Hematopoietic multipotent progenitor cell treated with erythropoietin and hydrocortisone succinate and interleukin-3 and kit ligand, for 17 days (in vitro differentiated cells): ENCODE results near the gene WDFY1.

Experiments
- DNase-seq: peaks from one replicate; pipeline ENCODE4 v3.0.0-alpha.2; 2015; ENCODE audit warnings: low spot score

The WDFY1 gene

DNA sequence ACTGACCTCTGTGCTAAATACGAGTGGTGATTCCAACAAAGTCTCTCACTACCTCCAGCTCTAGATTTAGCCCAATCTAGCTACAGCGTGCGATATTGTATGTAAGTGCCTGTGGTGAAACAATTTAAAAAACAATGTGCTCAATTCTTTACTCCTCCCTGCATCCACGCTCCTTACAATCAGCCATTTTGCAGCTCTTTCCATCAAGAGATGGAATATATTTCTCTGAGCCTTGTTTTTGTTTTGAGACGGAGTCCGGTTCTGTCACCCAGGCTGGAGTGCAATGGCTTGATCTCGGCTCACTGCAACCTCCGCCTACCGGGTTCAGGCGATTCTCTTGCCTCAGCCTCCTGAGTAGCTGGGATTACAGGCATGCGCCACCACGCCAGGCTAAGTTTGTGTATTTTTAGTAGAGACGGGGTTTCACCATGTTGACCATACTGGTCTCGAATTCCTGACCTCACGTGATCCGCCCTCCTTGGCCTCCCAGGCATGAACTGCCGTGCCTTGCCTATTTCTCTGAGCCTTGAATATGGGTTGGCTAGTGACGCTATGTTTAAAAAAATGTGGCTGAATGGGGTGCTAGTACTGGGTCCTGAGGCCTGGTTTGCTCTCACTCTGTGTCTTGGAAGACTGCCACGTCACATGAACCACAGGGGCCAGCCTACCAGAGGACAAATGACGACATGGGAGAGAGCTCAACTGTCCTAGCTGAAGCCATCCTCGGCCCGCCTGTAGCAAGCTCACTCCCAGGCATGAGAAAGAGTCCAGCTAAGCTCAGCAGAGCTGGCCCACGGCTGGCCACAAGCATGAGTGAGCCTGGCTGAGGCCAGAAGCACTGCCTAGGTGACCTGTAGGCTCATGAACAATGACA lies 14.8 kb downstream of the WDFY1 start:
- DNase-seq = no peak

DNA sequence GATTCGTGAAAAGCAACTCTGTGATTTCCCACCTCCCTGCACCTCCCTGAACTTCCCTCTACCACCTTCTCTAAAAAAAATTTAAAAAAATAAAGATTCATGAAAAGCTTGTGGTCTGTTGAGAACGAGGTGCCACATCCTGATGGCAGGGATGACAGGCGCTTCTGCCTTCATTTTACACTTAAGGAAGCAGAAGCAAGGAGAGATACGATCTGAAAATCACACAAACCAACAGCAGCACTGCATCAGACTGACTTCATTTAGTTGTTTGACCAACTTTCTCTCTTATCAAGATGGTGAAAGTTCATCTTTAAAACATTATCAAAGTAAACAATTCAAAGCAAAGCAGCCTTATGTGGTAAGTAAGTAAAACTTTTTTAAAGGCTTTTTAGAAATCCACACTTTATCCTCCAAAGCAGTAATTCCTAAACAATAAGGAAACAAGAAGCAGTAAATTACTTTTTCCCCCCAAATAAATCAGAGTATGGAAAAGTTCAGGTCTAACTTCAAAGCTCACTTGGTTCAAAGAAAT lies 15.5 kb downstream of the WDFY1 start:
- no peak for DNase-seq

DNA sequence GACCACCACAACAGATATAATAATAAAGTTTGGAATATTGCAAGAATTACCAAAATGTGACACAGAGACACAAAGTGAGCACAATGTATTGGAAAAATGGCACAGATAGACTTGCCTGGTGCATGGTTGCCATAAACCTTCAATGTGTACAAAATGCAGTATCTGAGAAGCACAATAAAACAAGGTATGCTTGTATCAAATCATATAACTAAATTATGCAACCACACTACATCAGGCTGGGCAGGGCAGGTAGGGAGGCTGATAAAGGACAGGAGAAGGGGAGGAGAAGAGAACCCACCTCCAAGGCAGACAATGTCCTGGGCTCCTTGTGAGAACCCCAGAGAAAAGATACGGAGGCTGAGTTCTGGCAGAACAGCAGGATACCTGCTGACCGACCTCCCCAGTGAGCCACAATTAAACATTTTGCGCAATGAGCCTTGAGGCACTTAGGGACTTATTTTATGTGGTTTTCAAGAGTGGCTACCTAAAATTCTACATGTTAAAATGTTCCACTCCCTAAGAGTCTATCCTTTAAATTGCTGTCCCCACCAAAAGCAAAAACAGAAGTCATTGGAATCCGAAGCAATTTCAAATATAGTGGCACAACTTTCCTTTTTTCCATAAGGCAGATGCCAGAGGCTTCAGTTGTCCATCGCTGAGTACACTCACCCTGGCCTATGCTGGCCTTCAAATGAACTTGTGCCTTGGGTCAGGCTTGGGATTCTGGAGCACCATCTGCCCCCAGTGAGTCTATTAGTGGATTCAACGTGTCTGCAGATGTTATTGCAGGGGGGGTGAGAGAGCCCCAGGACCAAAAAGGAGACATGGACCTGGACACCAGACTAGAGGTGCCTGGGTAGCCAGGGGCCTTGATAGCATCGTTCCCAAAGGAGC lies 16.8 kb downstream of the WDFY1 start:
- DNase-seq = no peak

DNA sequence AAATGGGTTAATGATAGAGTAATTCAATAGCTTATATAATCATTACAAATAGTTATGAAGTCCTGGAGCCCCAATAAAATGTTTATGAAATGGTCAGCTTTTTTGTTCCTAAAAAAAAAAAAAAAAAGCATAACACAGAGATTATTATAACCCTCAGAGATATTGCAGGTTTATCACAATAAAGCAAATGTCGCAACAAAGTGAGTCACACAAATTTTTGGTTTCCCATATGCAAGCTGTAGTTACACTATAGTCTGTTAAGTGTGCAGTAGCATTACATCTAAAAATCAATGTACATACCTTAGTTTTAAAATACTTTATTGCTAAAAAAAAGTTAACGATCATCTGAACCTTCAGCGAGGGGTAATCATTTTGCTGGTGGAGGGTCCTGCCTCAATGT lies 20.0 kb downstream of the WDFY1 start:
- DNase-seq = no peak

DNA sequence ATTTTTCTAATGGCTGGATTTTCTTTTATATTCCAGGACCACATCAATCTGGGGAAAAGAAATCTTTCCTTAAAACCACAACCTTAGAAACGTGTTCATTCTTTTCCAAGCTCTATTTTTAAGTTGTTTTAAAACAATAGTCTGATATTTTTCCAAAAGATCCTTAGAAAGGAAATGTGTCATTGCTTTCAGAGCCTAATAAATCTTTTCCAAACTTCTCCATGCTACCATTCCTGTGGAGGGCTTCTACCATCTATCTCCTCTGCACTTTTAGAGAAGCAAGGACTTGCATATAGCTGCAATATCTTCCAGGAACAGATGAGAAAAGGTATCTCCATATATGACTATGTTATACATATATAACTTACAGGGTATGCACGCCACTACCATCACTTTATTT lies 21.2 kb downstream of the WDFY1 start:
- no peak for DNase-seq

DNA sequence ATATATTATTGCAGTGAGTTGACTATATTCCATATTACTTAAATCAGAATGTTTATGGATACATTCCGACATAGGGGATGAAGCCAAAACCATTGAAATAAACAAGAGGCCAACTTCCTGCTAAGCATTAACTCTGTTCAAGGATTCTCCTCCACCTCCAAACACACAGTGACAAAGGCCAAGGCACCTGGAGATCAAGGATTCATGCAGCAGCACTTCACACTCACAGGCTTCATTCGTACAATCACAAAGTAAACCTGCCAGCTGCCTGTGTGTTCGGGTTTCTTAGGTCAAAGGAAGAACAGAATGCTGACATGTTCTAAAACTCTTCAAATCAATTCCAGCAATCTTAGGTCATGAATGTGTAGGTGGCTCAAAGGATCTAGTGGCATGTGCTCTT lies 22.8 kb downstream of the WDFY1 start:
- DNase-seq = no peak

DNA sequence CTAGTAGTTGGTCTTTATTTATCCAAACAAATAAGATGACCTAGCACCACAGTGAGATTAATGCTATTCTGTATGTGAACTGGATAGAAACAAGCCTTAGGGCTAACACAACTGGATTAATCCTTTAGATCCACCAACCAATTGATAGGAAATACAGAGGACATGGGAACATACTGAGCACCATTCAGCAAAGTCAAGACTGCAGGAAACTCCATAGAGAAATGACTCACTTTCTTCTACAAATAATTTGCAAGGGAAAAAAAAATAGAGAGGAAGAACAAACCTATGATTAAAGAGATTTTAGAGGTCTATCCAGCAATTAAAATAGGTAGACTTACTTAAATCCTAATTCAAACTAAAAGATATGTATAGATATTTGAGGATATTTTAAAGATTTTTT lies 23.9 kb downstream of the WDFY1 start:
- no peak for DNase-seq

DNA sequence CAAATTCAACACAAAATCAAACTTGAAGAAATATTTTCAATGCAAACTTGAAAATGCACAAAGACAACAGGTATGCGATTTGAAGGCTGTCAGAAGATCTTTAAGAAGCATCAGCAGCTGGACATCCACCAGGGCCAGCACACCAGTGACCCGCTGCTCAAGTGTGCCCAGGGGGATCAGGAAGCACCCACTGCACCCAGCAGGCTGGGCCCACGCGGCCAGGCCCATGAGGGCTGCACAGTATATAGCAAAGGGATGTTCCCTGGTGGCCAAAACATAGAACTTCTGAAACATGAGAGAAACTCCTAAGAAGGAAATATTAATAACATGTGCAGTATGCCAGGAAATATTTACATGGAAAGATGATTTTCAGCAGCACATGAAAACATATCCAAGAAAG lies 25.0 kb downstream of the WDFY1 start:
- DNase-seq = no peak

DNA sequence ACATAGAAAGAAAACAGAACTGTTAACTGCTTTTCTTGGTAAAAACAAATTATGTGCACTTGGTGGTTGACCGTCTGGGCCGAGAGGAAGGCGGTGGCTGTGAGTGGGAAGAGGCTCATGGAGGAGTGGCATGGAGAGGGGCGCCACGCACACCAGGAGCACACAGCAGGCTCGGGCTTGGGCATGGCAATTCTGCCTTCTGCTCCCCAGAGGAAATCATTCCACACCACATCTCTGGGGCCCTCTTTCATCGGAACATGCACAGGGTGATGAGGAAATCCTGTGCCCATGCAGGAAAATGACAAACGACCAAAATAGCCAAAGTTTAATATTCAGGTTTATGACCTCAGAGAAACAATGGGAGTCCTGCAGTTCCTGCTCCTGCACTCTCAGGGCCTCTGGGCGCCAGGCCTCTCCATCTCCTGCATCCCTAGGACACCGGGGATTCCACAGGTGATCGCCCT lies 26.4 kb downstream of the WDFY1 start:
- DNase-seq = no peak

DNA sequence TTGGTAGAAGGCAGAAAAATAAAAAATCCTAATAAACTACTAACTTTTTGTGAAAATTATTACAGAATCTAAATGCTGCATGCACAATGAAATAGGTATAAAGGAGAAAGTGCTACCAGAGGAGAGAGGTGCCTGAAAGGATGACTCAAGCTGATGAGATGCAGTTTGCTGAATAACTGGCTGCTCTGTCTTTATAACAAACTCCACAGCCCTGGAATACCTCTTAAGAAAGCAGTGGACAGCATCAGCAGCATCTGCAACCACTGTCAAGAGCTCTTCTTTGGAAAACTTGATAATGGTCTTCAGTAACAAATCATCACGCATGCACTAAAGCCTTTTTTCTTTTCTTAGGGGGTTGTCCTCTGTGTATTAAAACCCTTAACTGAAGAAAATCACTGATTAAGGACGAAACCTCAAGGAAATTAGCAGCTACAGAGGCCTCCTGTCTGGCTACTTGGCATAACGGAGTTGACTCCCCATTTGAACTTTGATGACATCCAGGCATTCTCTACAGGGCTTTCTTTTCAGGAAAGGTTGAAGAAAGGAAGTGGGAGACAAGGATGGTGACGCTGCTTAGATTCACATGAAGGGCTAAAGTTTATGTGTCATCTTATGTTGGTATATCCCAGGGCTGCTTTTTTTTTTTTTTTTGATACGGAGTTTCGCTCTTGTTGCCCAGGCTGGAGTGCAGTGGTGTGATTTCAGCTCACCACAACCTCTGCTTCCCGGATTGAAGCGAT lies 28.8 kb downstream of the WDFY1 start:
- no peak for DNase-seq

DNA sequence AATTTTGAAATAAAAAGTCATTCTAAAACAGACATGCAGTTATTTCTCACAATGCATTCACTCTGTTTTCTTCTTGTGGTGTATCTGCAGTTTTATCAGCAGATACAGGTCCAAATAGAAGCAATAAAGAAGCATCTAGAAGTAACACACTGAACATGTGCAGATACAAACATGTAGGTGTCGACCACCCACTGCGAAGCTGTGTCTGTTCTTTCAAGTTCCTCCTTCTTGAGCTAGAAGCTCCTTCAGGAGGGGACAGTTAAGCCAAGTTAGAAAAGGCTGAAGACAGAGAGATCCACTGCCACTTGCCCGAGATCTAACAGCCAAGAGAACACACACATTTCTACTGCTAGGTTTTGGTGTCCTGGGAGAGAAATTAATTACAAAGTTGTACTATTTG lies 30.1 kb downstream of the WDFY1 start:
- no peak for DNase-seq

DNA sequence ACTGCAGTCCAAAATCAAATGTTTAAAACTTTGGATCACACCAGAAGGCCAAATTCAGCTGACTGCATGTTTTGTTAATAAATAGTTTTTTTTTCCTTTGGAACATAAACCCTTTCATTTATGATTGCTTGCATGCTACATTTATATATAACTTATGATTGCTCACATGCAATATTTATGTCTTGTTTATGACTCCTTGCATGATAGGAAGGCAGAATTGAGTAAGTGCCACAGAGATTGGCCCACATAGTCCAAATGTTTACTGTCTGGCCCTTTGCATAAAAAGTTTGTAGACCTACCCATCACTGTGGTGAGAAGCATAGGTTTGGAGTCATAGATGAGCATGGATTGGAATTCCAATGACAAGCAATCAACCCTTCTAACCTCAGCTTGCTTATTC lies 30.8 kb downstream of the WDFY1 start:
- no peak for DNase-seq

DNA sequence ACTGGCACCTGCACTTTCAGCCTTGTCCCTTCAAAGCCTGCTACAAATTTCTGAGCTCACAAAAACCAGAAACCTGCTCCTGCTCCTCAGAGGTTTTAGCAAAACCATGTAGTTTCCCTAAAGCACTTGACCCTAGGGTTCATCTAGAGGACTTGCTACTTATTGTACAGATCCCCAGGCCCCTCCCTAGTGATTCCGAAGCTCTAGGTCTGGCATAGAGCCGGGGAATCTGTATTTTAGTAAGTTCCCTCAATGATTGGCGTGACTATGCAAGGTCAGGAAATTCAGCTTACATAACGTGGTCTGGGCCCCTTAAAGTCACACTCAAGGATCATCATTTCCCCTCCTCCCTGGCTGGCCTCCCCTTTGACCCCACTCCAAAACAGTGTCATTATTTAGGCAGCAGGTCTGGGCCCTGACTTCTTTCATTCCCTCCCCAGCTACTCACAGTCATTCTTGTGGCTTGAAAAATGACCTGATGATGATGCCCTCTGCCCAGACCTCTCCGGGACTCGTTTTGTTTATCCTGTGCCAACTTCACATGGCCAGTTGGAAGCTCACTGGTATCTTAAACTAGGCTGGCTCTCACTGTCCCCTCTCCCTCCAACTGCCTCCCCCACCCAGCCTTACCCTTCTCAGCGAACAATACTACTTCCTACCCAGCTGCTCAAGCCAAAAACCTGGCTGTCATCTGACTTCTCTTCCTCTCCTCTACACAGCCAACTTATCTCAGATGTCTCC lies 36.0 kb downstream of the WDFY1 start:
- DNase-seq = no peak

DNA sequence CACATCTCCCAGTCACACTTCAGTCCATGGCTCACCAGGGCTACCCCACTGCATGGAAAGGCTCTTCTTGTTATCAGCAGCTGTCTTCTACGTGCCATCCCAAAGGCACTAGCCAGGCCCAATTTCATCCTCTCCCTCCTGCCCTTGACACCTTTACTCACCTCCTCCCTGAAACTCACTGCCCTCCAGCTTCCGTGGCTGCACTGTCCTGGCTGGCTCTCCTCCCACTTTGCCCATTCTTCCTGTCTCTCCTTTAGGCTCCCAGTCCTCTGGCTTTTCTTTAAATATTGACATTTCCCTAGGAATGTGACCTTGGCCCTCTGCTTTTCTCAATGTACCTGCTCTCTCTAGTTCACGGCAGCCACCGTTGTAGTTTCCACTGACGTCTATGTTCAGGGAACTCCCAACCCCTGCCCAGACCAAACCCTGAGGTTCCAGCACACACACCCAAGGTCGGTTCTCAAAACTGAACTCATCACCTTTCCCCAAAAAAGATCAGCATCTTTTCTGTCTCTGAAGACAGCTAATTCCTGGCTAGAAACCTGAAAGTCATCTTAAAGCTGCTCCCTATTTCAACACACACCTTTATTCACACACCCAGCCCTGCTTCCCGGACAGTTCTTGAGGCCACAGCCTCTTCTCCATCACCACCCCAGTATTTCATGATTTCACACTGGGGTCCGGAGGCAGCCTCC lies 36.7 kb downstream of the WDFY1 start:
- no peak for DNase-seq

DNA sequence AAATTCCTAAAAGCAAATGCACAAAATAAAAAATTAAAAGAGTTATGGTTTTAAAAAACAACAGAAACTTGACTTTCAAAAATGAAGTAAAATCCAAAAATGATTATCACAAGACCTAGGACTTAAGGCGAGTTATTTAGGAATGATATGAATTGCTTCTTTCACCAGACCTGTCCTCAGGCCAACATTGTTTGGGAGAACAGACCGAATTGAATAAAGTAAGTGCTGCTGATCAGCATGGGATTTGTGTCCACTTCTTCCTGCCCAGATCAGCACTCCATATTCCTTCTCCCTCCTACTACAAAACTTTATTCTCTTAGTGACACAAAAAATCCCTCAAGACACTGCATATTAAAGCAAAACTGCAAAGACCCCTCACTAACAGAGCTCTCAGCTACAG lies 39.1 kb downstream of the WDFY1 start:
- no peak for DNase-seq

DNA sequence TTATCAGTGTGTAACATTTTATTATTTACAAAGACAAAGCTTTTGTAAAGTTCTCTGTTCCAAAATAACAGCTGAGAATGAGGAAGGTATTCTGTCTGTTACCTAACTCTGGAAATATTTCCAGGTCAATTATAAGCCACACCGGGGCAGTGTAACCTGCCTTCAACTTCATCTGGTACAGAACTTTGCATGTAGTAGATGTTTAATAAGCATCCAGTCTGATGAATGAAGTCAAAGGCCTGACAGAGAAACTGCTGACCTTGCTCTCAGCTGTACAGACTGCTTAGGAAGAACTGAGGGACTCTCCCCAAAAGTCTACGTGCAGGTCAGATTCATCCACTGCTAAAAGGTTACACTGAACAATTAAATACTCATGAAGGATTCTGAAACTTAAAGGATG lies 43.3 kb downstream of the WDFY1 start:
- no peak for DNase-seq

DNA sequence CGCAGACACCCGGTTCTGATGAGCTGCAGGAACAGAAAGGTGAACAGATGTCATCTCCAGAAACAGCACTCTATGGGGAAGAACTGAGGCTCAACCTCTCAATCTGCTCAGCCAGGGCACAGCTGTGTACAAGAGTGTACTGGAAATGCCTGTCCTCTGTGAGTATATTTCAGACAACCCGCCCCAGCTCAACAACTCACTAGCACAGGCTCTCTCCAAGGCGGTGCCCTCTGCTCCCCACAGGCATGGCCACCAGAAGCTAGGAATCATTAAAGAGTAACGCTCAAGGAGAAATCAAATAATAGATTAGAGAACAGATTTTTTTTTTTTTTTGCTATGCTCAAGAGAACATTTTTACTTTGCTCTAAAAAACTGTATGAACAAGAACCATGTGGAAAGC lies 43.8 kb downstream of the WDFY1 start:
- no peak for DNase-seq

DNA sequence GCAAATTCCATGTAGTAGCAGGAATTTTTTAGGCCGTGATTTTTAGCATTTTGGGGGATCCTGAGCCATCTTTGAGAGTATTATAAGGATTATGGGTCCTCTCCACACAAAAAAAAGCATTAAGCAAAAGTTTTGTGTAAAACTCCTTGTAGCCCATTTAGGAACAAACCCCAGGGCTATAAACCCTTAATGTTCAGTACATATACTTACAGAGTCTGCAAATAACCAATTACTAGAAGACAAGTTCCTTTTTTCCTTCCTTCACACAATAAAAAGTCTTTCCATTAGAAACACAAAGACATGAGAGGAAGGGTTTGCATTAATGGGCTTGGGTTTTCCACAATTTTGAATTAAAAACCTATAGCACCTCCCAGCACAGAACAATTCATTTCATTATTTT lies 44.6 kb downstream of the WDFY1 start:
- no peak for DNase-seq

DNA sequence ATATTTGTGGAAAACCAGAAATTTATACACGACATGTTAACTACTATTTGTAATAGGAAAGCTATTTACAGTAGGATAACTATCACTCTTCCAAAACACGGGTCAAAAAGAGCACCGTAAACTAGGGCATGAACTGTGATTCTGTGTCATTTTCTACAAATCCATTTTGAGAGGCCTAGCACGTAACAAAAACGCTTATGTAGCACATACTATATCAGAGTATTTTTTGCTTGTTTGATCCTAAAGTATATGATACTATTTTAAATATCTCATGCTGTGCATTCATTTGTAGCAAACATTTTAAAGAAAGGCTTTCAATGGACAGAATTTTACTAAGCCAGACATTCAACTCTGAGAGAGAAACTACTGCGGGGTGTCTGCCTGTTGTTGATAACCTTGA lies 45.1 kb downstream of the WDFY1 start:
- no peak for DNase-seq

DNA sequence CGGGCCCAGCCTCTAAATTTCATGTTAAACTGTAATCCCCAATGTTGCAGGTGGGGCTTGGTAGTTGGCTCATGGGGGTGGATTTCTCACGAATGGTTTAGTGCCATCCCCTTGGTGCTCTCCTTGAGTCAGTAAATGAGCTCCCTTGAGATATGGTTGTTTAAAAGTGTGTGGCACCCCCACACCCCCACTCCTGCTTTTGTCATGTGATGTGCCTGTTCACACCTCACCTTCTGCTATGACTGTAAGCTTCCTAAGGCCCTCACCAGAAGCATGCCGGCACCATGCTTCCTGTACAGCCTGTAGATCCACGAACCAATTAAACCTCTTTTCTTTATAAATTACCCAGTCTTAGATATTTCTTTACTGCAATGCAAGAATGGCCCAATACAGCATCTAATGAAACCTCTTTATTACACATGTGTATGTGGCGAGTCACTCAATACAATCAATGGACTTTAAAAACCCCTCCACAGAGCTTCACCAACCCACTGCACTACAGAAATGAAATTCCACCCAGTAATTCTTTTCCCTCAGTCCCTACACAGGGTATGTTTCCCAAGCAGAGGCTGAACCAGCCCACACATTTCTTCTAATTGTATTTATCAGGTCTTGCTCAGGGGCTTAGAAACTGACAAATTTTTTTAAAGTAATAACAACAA lies 47.3 kb downstream of the WDFY1 start:
- no peak for DNase-seq
